ENCODE measurements around the gene VEGFC.

VEGFC gene

GRCh38 chr4:176792326-176793059, at the start of gene VEGFC:
Gene VEGFC (minus strand): TSS chr4:176792922. CDS start chr4:176792311, 611 bp downstream.
- no peak within 1 kb of the TSS for H3K27ac Mint-ChIP-seq

GRCh38 chr4:176841711-176842112, 49.0 kb upstream of the VEGFC start:
- Mint-ChIP-seq H3K36me3 (ENCODE audit: low read depth) (no peaks in the 10 kb centered on the region), H3K4me1 (ENCODE audit: low read depth) (peaks cover 7% of the 10 kb centered on the region), H3K27ac (no peak overlapping the region), H3K27me3 (no peaks in the 10 kb centered on the region), H3K9me3 (no peaks in the 10 kb centered on the region), H3K4me3 (no peak overlapping the region)

More at GRCh38 chr4:176792326-176793059, at the start of gene VEGFC:
- no peaks in the 10 kb centered on the region for H3K36me3 Mint-ChIP-seq (ENCODE audit: low read depth)
- peak within 1 kb of the TSS; percentile 62 for H3K4me3 Mint-ChIP-seq
- H3K9me3 Mint-ChIP-seq = peaks cover 3% of the 10 kb centered on the region
- peaks cover 63% of the 10 kb centered on the region for H3K27me3 Mint-ChIP-seq
- peaks cover 4% of the 10 kb centered on the region for H3K4me1 Mint-ChIP-seq (ENCODE audit: low read depth)

GRCh38 chr4:176840166-176840565, 47.4 kb upstream of the VEGFC start:
- Mint-ChIP-seq H3K4me3 (no peak overlapping the region), H3K27me3 (no peaks in the 10 kb centered on the region), H3K9me3 (no peaks in the 10 kb centered on the region), H3K36me3 (ENCODE audit: low read depth) (no peaks in the 10 kb centered on the region), H3K27ac (no peak overlapping the region), H3K4me1 (ENCODE audit: low read depth) (peaks cover 7% of the 10 kb centered on the region)

GRCh38 chr4:176839656-176840055, 46.9 kb upstream of the VEGFC start:
- Mint-ChIP-seq H3K27ac (no peak overlapping the region), H3K4me1 (ENCODE audit: low read depth) (peaks cover 7% of the 10 kb centered on the region), H3K4me3 (no peak overlapping the region), H3K9me3 (no peaks in the 10 kb centered on the region), H3K36me3 (ENCODE audit: low read depth) (no peaks in the 10 kb centered on the region), H3K27me3 (no peaks in the 10 kb centered on the region)

GRCh38 chr4:176838601-176839433, 46.1 kb upstream of the VEGFC start:
- no peaks in the 10 kb centered on the region for H3K36me3 Mint-ChIP-seq (ENCODE audit: low read depth)
- no peak overlapping the region for H3K4me3 Mint-ChIP-seq

GRCh38 chr4:176837169-176837895, 44.6 kb upstream of the VEGFC start:
- Mint-ChIP-seq H3K27me3 (no peaks in the 10 kb centered on the region), H3K27ac (no peak overlapping the region), H3K36me3 (ENCODE audit: low read depth) (no peaks in the 10 kb centered on the region), H3K4me3 (no peak overlapping the region), H3K9me3 (no peaks in the 10 kb centered on the region), H3K4me1 (ENCODE audit: low read depth) (peaks cover 7% of the 10 kb centered on the region)

More at GRCh38 chr4:176838601-176839433, 46.1 kb upstream of the VEGFC start:
- no peaks in the 10 kb centered on the region for H3K9me3 Mint-ChIP-seq
- H3K27ac Mint-ChIP-seq = no peak overlapping the region
- peaks cover 7% of the 10 kb centered on the region for H3K4me1 Mint-ChIP-seq (ENCODE audit: low read depth)
- H3K27me3 Mint-ChIP-seq = no peaks in the 10 kb centered on the region

- Mint-ChIP-seq H3K9me3 (no peaks in the 10 kb centered on the region), H3K4me3 (no peak overlapping the region), H3K27ac (no peak overlapping the region), H3K27me3 (no peaks in the 10 kb centered on the region), H3K4me1 (ENCODE audit: low read depth) (no peaks in the 10 kb centered on the region), H3K36me3 (ENCODE audit: low read depth) (no peaks in the 10 kb centered on the region)
Measured at GRCh38 chr4:176834531-176834930, 41.8 kb upstream of the VEGFC start.

GRCh38 chr4:176833400-176834175, 40.9 kb upstream of the VEGFC start:
- no peaks in the 10 kb centered on the region for H3K4me1 Mint-ChIP-seq (ENCODE audit: low read depth)
- no peak overlapping the region for H3K4me3 Mint-ChIP-seq
- no peaks in the 10 kb centered on the region for H3K27me3 Mint-ChIP-seq
- no peak overlapping the region for H3K27ac Mint-ChIP-seq
- H3K9me3 Mint-ChIP-seq = no peaks in the 10 kb centered on the region
- H3K36me3 Mint-ChIP-seq (ENCODE audit: low read depth) = no peaks in the 10 kb centered on the region

GRCh38 chr4:176830971-176831370, 38.2 kb upstream of the VEGFC start:
- peaks cover 4% of the 10 kb centered on the region for H3K9me3 Mint-ChIP-seq
- no peaks in the 10 kb centered on the region for H3K27me3 Mint-ChIP-seq
- no peak overlapping the region for H3K4me3 Mint-ChIP-seq
- no peak overlapping the region for H3K27ac Mint-ChIP-seq
- no peaks in the 10 kb centered on the region for H3K4me1 Mint-ChIP-seq (ENCODE audit: low read depth)
- no peaks in the 10 kb centered on the region for H3K36me3 Mint-ChIP-seq (ENCODE audit: low read depth)

- Mint-ChIP-seq H3K9me3 (peaks cover 4% of the 10 kb centered on the region), H3K4me3 (no peak overlapping the region), H3K27me3 (no peaks in the 10 kb centered on the region), H3K36me3 (ENCODE audit: low read depth) (no peaks in the 10 kb centered on the region), H3K27ac (no peak overlapping the region), H3K4me1 (ENCODE audit: low read depth) (no peaks in the 10 kb centered on the region)
Measured at GRCh38 chr4:176825586-176825985, 32.9 kb upstream of the VEGFC start.

GRCh38 chr4:176824645-176825366, 32.1 kb upstream of the VEGFC start:
- H3K4me1 Mint-ChIP-seq (ENCODE audit: low read depth) = no peaks in the 10 kb centered on the region
- H3K4me3 Mint-ChIP-seq = no peak overlapping the region
- no peak overlapping the region for H3K27ac Mint-ChIP-seq
- peaks cover 4% of the 10 kb centered on the region for H3K9me3 Mint-ChIP-seq
- H3K36me3 Mint-ChIP-seq (ENCODE audit: low read depth) = no peaks in the 10 kb centered on the region
- no peaks in the 10 kb centered on the region for H3K27me3 Mint-ChIP-seq

- no peaks in the 10 kb centered on the region for H3K4me1 Mint-ChIP-seq (ENCODE audit: low read depth)
- H3K27ac Mint-ChIP-seq = no peak overlapping the region
- H3K4me3 Mint-ChIP-seq = no peak overlapping the region
- no peaks in the 10 kb centered on the region for H3K36me3 Mint-ChIP-seq (ENCODE audit: low read depth)
- no peaks in the 10 kb centered on the region for H3K27me3 Mint-ChIP-seq
- H3K9me3 Mint-ChIP-seq = peaks cover 2% of the 10 kb centered on the region
Measured at GRCh38 chr4:176818531-176818930, 25.8 kb upstream of the VEGFC start.

GRCh38 chr4:176817204-176817603, 24.5 kb upstream of the VEGFC start:
- H3K9me3 Mint-ChIP-seq = peaks cover 3% of the 10 kb centered on the region
- no peak overlapping the region for H3K27ac Mint-ChIP-seq
- no peak overlapping the region for H3K4me3 Mint-ChIP-seq
- H3K4me1 Mint-ChIP-seq (ENCODE audit: low read depth) = no peaks in the 10 kb centered on the region
- H3K27me3 Mint-ChIP-seq = no peaks in the 10 kb centered on the region
- no peaks in the 10 kb centered on the region for H3K36me3 Mint-ChIP-seq (ENCODE audit: low read depth)

GRCh38 chr4:176814770-176815169, 22.0 kb upstream of the VEGFC start:
- no peaks in the 10 kb centered on the region for H3K27me3 Mint-ChIP-seq
- H3K36me3 Mint-ChIP-seq (ENCODE audit: low read depth) = no peaks in the 10 kb centered on the region
- H3K27ac Mint-ChIP-seq = no peak overlapping the region
- no peak overlapping the region for H3K4me3 Mint-ChIP-seq
- H3K4me1 Mint-ChIP-seq (ENCODE audit: low read depth) = no peaks in the 10 kb centered on the region
- peaks cover 3% of the 10 kb centered on the region for H3K9me3 Mint-ChIP-seq
